HG03520 (cell line): ENCODE data around the gene KASH5.

Source experiments
- ATAC-seq: cut with Tn5 transposase; IDR thresholded peaks from one replicate; pipeline ENCODE4 v1.9.1; 2021; ENCODE audit warnings: mild to moderate bottlenecking, moderate library complexity; ENCODE audit not compliant: unreplicated experiment

Gene KASH5

DNA sequence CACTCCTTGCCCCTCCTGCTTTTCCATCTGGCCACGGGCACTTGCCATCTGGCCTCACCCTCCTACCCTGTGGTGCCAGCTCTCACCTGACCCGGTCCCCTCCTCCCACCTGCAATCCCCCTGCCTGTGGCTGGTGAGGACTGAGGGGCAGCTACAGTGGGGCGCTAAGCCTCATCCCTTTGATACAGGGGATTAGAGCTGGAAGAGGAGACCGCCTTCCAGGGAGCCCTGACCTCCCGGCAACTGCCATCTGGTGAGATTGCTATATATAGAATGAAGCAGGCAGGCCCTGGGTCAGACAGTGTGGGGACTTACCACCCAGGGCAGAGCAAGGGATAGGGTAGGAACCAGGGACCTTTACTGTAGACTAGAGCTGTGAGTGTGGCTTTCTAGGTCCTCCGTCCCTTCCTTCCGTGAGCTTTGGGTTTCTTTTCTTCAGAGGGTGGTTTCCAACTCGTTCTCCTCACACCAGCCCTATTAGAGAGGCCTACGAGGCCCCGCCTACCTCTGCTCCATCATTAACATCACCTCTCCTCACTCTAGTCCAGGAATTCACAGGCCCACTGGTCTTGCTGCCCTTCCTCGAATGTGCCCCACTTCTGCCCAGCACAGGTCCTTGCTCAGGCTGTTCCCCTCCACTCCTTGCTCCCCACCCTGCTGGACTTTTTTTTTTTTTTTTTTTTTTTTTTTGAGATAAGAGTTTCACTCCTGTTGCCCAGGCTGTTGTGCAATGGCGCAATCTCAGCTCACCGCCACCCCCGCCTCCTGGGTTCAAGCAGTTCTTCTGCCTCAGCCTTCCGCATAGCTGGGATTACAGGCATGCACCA is 7.7 kb downstream of the KASH5 start:
- ATAC-seq, result no peak

DNA sequence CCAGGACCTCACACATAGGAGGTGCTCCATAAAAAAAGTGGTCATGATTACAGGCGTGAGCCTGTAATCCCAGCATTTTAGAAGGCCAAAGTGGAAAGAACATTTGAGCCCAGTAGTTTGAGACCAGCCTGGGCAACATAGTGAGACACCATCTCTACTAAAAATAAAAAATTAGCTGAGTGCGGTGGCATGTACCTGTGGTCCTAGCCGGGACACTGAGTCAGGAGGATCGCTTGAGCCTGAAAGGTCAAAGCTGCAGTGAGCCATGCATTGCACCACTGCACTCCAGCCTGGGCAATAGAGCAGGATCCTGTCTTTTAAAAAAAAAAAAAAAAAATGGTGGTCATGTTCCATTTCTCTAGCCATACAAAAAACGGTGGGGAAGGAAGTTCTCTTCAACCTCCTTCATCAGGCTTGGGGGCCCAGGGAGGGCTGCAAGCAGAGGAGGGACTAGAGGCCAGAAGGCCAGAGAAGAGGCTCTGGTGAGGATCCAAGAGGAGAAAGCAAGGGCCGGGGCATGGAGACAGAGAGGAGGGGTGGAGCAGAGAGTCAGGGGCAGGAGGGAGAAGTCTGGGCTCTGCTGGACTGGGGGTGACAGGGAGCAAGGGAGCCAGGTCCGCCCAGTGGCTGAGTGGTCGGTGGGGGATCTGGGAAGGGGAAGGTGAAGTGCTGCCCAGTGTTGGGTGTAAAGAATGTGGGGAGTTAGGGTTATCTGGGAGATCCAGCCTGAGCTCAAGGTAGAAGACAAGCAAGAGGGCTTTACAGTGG is 8.9 kb downstream of the KASH5 start:
- ATAC-seq, result no peak

DNA sequence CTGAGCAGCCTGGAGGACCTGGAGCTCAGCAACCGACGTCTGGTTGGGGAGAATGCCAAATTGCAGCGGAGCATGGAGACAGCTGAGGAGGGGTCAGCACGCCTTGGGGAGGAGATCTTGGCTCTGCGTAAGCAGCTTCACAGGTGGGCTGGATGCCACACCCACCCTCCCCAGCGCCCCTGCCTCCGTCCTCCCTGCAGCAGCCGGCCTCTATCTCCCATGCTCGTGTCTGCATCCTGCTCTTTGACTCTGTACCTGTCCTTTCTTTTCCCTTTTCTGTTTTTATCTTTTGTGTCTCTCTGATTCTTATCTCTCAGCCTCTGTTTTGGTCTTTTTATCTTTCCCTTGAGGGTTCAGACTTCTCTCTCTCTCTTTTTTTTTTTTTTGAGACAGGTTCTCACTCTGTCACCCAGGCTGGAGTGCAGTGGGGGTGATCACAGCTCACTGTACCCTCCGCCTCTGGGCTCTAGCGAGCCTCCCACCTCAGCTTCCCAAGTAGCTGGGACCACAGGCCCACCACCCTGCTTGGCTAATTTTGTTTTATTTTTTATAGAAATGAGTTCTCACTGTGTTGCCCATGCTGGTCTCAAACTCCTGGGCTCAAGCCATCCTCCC is 10.1 kb downstream of the KASH5 start:
- ATAC-seq, result no peak

DNA sequence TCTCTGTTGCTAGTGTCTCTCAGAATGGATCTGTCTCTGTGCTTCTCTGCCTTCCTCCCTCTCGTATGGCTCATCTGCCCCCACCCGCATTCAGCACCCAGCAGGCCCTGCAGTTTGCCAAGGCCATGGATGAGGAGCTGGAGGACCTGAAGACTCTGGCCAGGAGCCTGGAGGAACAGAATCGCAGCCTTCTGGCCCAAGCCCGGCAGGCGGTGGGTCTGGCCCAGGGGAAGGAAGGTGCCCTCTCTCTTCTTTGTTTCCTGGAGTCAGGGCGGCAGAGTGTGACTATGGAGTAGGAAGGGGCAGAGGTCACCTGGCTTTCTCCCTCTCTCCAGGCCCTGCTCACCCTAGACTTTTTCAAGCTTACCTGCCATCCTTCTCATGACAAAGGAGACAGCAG is 10.9 kb downstream of the KASH5 start:
- no peak for ATAC-seq

DNA sequence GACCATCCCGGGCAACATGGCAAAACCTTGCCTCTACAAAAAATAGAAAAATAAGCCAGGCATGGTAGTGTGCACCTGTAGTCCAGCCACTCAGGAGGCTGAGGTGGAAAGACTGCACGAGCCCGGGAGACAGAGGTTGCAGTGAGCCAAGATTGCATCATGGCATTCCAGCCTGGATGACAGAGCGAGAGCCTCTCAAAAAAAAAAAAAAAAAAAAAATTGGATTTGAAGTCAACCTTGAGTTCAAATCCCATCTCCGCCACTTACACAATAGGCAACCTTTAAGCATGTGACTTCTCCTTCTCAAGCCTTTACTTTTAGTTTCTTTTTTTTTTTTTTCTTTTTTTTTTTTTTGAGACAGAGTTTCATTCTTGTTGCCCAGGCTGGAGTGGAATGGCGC is 12.0 kb downstream of the KASH5 start:
- ATAC-seq, result no peak

DNA sequence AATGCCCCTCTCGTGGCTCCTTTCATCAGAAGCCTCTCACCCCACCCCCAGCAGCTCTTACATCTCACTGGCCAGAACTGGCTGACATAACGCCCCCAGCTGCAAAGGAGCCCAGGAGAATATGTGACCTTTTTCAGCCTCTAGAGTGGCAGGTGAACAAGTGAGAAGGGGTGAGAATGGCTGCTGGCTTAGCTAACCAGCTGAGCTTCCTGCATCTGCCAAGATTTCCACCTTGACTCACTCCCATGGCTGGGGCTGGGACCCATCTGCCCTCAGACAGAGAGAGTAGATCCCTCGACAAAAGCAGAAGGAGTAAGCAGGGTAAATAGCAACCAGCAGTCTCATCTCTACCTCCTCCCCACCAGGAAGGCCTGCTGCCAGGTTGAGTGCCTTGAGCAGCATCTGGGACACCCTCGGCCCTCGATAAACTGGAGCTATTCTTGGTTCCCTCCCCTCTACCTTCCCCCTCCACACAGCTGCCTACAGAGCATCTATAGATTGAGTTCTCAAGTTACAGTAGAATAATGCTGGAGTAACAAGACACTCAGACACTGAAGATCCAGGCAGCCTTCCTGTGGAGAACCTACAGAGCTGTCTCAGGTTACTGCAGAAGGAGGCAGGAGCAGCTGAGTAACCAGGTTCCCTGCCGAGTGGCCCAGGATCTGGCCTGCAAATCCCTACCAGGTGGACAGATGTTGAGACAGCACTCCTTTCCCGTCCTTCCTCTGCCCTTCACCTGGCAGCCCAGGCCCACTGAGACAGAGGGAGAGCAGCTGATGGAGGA is 15.5 kb downstream of the KASH5 start:
- ATAC-seq, result no peak

DNA sequence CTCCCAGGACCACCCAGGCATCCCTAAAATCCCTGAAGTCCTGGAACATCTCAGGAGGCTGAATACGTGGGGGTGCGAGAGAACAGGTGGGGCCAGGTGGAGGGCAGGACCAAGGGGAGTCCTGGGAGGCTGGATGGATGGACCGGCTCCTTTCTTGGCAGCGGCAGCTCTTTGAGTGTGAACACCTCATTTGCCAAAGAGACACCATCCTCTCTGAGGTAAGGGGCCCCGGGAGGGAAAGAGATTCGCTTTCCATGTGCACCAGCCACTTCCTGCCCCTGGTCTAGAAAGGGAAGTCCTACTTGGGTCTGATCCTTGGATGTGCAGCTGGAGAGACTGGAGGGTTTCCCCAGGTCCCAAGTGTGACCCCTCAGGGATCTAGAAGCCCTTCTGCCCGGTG is 19.0 kb downstream of the KASH5 start:
- ATAC-seq, result no peak

DNA sequence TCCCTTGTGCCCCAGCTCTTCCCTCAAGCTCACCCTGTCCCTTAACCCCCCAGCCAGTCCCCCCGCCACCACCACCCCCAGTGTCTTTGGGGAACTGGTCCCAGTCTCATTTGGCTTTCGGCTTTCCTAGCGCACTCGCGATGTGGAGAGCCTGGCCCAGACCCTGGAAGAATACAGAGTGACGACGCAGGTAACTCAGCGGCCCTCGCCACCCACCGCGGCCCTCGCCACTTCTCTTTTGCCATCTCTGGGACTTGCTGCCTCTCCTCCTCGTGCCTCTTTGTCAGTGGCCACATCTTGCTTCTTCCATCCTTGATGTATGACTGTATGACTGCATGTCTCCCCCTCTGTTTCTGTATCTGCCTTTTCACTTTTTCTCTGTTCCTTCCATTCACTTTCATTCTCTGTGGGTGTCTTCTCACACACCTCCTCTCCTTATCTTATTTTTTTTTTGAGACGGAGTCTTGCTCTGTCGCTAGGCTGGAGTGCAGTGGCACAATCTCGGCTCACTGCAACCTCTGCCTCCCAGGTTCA is 19.5 kb downstream of the KASH5 start:
- ATAC-seq, result no peak

DNA sequence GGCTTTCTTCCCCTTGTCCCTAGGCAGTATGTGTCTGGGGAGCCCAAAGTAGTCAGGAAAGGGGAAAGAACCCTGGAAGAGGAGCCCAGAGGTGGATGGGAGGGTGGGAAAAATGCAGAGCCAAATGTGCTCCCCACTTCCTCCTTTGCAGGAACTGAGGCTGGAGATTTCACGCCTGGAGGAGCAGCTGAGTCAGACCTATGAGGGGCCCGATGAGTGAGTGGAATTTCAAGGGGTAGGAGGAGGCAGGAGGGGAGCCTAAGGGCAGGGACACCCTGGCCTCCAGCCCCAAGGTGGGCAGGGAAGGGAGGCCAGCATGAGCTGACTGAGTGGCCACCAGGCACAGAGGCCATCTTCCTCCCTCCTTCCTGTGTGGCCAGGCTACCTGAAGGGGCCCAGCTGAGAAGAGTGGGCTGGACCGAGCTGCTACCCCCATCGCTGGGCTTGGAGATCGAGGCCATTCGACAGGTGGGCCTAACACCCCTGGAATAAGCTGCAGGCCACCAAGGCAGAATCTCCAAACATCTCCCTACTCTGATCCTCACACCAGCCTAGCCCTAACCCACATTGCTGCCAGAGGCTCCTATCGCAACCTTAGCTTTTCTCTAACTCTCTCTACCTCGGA is 20.9 kb downstream of the KASH5 start:
- no peak for ATAC-seq

DNA sequence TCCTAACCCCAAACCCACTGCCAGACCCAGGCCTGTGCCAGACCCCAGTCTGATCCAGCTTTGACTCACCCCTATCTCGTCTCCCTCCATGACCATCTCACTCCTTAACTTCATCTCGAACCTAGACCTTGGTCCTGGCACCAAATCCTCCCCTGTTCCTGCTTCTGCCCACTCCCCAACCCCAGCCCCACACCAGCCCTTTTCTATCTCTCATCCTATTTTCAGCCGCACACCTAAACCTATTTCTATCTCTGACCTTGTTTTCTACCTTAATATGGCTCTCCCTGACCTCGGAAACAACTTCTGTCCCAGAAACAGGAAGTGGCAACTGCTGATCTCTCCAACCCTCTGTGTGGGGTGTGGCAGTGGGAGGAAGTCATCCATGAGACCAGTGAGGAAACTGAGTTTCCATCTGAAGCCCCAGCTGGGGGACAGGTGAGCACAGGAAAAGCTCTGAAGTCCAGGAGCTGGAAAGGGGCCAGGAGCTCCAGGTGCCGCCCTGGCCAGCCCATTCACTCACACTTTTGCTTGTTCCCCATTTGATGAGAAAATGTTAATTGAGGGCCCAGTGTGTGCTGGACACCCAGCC is 21.5 kb downstream of the KASH5 start:
- ATAC-seq, result no peak

DNA sequence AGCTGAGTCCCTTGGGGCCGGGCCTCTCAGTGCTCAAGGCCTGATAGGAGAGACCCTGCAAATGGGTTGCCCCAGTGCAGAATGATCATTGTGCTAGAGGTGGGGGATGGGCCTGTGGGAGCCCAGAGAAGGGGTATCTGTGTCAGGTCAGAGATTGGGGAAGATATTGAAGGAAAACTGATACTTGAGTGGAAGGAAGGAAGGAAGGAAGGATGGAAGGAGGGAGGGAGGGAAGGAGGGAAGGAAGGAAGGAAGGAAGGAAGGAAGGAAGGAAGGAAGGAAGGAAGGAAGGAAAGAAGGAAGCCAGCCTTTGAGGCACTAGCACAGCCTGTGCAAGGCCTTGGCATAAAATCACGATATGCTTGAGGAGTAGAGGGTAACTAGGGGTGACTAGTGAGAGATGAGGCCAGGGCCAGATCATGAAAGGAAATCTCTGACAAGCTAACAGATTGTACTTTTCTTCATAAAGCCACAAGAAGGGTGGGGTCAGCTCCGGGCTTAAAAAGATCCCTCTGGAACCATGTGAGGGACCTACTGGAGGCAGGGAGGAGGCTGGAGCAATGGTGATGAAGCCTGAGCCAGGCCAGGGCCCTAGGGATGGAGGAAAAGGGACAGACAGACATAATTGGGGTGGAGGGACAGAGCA is 23.8 kb downstream of the KASH5 start:
- no peak for ATAC-seq

DNA sequence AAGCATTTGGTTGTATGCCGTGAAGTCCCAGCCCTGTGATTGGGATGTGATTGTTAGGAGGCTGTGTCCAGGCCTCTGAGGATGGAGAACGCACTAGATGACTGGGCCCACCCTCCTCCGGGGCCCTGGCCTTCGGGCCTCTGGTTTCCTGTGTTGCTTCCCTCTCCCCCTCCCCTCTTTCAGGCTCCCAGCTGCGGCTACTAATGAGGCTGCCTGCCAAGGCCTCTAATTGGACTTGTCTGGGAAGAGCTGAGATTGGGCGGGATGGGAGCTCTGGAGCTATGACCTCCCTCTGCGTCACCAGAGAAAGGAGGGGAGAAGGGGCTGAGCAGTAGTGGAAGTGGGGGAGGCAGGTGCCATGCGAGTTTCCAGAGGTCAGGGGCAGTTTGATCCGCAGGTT is 25.3 kb downstream of the KASH5 start:
- no peak for ATAC-seq

DNA sequence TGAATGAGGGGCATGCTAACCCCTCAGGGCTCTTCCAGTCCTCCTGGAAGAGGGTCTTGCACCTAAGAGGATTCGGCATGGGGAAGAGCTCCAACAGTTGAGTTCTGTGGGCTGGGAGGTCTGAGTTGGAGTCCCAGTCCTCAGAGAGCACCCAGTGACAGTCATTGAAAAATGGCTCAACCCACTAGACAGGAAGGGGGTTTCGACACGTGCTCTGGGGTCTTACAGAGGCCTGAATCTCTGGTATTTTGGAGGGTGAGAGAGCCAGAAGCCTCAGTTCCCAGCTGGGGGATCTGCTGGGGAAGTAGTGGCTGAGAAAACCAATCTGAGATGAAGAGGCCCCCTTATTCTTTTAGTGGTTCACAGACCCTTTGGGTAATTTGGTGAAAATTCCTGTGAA is 26.2 kb downstream of the KASH5 start:
- no peak for ATAC-seq

DNA sequence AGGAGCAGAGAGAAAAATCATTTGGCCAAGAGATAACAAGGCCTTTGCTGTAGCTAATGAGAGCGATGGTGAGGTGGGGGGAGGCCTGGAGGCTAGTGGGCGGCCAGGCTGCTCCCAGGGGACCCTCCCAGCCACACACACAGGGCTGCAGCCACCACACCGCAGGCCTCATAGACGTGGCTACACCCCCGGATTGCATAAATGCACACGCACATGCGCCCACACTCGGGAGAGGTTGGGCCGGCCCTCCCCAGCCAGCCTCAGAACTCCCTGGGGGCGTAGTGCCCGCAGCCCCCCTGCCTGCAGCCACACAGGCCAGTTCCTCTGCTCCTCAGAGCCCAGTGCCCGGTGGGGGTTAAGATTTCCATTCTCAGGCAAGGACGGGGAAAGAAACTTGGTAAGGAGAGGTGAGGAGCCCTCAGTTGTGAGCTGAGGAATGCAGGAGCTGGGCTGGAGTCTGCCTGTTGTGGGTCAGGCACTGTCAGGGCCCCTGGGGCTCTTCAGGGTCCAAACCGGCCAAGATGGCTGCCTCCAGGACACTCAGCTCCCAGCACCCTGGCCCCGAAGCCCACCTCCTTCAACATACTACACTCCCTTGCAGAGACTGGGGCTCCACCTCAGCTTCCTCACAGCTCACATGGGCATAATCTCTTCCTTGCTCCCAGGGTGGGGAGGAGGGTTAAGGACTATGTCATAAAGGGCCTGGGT is 27.2 kb downstream of the KASH5 start:
- ATAC-seq, result no peak

DNA sequence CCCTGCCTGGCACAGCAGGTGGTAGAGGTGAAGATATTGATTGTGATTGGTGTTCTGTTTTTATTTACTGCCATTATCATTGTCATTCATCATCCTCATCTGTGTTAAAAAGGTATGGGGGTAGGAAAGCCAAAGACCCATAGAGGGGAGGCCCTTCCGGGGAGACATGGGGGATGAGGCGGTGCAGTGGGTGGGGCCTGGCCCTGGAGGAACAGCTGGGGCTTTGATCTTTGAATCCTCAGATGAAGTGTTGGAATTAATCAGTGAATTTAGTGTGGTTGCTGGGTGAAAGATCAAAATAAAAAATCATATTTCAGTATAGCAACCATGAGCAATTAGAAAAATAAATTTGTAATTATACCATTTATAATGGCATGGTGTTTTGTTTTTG is 27.8 kb downstream of the KASH5 start:
- ATAC-seq, result no peak

DNA sequence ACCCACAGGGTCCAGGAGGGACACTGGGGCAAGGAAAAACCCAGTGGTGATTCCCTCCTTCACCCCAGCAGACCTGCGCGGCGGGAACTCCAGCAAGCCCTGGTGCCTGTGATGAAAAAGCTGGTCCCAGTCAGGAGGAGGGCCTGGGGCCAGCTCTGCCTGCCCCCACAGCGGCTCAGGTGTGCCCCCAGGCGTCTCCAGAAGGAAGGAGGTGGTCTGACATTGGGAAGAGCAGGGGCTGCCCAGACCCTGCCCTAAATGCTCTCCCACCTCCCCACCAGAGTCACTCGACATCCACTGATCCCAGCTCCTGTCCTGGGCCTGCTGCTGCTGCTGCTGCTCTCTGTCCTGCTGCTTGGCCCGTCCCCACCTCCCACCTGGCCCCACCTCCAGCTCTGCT is 29.0 kb downstream of the KASH5 start:
- ATAC-seq, result no peak

DNA sequence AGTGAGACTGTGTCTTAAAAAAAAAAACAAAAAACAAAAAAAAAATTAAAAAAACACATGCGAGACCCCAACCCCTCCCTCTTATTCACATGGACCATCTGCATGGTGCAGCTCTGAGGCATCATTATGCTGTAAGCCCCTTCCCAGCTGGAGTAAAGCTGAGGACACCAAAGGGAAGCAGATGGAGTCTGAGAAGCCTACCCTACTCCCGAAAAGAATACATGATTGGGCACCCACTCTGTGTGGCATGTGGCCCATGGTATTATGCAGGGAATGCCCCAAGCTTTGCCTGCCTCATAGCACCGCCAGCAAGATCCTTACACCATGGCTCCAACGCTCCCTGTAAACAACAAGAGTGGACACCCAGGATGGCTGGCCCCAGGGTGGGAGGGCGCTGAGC is 30.5 kb downstream of the KASH5 start:
- ATAC-seq, result no peak

DNA sequence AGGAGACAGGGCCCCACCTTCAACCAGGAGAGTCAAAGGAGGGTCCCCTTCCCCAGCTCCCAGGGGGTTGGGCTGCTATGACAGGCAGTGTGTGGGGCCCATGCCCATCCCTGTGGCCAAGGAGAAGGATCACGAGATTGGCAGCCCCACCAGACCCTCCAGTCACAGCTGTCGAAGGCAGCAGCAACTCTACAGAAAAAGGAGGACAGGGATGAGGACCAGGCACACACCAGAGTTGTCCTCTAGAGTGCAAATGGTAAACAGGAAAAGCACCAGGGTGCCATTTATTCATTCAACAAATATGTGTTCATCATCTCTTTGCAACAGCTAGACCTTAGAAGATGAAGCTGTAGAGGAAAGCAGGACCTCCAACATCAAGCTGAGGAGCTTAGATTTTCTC is 31.1 kb downstream of the KASH5 start:
- ATAC-seq, result no peak

DNA sequence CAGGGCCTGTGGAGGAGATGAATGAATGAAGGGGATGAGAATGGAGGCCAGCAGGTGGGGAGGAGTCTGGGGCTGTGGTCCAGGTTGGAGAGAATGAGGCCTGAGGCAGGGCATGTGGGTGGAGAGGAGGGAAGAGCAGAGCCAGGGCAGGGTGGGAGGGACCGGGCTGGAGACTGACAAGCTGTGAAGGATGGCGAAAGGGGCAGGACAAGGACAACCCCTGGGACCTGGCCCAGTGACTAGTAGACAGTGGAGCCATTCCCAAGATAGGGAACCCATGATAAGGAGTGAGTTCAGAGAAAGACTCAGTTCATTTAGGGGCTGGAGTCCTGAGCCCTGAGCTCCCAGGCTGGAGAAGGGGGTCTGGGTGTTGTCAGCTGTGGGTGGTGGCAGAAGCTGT is 32.2 kb downstream of the KASH5 start:
- no peak for ATAC-seq
